Peyer's patch (tissue), 4 donors: Measurements from ENCODE around the gene PAH.

Experiments
- POLR2A ChIP-seq, 2 donors: fragments of 450-650 bp; IDR thresholded peaks; one replicate each; pipeline ENCODE4 v1.5.1; 2017; ENCODE audit warnings: antibody characterized with exemption in 2 of 2, mild to moderate bottlenecking in 2 of 2, moderate library complexity in 2 of 2
- TF ChIP-seq, protein P1 (sequence below), 6 experiments: fragments of 450-650 bp in 4 of 6; fragments of 200-600 bp in 2 of 6; sonication (generic) in 1 of 6; IDR thresholded peaks; one replicate each; pipeline ENCODE4 v1.5.1; 2017 to 2019; ENCODE audit warnings: antibody characterized with exemption in 6 of 6, mild to moderate bottlenecking in 3 of 6, moderate library complexity in 1 of 6

DNA sequence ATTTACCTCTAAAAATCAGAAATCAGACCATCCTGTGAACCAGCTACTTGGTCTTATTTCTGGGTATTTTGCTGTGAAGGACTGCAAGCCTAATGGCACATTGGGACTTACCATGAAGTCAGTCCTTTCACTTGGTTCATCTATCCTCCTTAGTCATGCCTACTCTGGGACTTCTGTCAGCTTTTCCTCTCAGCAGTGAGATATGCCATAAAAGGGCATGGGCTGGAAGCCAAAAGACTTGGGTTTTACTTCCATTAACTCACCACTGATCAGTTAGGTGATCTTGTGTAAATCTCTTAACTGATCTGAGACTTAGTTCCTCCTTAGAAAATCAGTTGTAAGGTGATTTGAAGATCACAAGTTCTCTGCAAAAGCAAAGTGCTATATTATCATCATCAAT, 116.5 kb downstream of the PAH start:
- TF ChIP-seq, protein P1, sequence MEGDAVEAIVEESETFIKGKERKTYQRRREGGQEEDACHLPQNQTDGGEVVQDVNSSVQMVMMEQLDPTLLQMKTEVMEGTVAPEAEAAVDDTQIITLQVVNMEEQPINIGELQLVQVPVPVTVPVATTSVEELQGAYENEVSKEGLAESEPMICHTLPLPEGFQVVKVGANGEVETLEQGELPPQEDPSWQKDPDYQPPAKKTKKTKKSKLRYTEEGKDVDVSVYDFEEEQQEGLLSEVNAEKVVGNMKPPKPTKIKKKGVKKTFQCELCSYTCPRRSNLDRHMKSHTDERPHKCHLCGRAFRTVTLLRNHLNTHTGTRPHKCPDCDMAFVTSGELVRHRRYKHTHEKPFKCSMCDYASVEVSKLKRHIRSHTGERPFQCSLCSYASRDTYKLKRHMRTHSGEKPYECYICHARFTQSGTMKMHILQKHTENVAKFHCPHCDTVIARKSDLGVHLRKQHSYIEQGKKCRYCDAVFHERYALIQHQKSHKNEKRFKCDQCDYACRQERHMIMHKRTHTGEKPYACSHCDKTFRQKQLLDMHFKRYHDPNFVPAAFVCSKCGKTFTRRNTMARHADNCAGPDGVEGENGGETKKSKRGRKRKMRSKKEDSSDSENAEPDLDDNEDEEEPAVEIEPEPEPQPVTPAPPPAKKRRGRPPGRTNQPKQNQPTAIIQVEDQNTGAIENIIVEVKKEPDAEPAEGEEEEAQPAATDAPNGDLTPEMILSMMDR (IDR thresholded peaks at IDR 0.05) = no peak
- TF ChIP-seq POLR2A (IDR thresholded peaks at IDR 0.05) = no peak
